ENCODE results near the gene KRT10.

KRT10 gene

DNA sequence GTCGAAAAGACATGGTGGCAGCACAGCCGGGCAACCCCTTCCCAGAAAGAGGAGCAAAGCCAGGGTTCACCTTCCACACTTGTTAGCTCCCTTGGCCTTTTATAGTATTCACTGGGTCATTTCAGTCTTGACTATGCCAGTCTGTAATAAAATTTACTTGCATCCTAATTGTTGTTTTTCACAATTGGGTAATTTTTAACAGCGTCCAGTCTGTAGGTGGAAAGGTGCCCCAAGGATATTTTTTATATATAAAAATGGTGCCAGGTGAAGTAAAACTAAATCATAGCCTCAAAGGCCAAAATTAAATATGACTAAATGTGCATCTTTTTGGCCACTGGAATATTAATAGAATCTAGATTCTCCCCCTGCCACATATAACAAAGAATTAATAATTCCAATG lies 50.3 kb downstream of the KRT10 start, which contains the start of gene KRT26:
TSS of gene KRT26 (minus strand) at position 101 of the 400 bp plus-strand sequence. CDS start at position 13, 88 bp downstream.
- Mint-ChIP-seq H3K4me1 (no peaks in the 10 kb centered on the region), H3K27ac (no peak within 1 kb of the TSS), H3K4me3 (no peak within 1 kb of the TSS), H3K9me3 (no peaks in the 10 kb centered on the region), H3K36me3 (ENCODE audit: low read depth) (no peaks in the 10 kb centered on the region), H3K27me3 (peaks cover 40% of the 10 kb centered on the region)
- no peak for DNase-seq
- ATAC-seq: no peak

Measured in activated naive CD8-positive, alpha-beta T cell treated with anti-CD3 and anti-CD28 coated beads, Interleukin-2, amount 50 U/mL, for 24 hours (primary cell).